ENCODE results near the gene USP9X. TPM values are rescaled to one million over a fixed set of nuclear protein-coding genes. Genes with fewer than 3 reads are reported as not detected.

USP9X gene
- total RNA-seq, 1 experiment from 2014 or later: 89.2 TPM

- no peaks in the 10 kb centered on the region for H3K36me3 Mint-ChIP-seq (ENCODE audit: insufficient read depth, unreplicated experiment)
- H3K27ac Mint-ChIP-seq (ENCODE audit: unreplicated experiment): no peak overlapping the region
- no peak overlapping the region for H3K4me3 Mint-ChIP-seq (ENCODE audit: low read depth, unreplicated experiment)
- peaks cover 7% of the 10 kb centered on the region for H3K4me1 Mint-ChIP-seq (ENCODE audit: low read depth, unreplicated experiment)
- TF ChIP-seq CTCF (IDR thresholded peaks at IDR 0.05; ENCODE audit: unreplicated experiment): no peak
- H3K27me3 Mint-ChIP-seq (ENCODE audit: unreplicated experiment): no peaks in the 10 kb centered on the region
- intact Hi-C loops (cut with micrococcal nuclease; ENCODE audit: unreplicated experiment): no loop called here
- BruUV-seq (replicated peaks): no TSS peak
- CTCF ChIA-PET: interaction anchor here (0.7 kb wide), 1 partner anchor 86 kb away, joined by 3 read pairs; no protein-coding TSS in a partner anchor
- DNase-seq: no peak
- H3K9me3 Mint-ChIP-seq (ENCODE audit: low read depth, unreplicated experiment): no peaks in the 10 kb centered on the region
Measured at GRCh38 chrX:41066969-41067368, 18.3 kb upstream of the USP9X start.

- CTCF ChIA-PET: no interaction called here
- peaks cover 7% of the 10 kb centered on the region for H3K4me1 Mint-ChIP-seq (ENCODE audit: low read depth, unreplicated experiment)
- no peak overlapping the region for H3K27ac Mint-ChIP-seq (ENCODE audit: unreplicated experiment)
- H3K27me3 Mint-ChIP-seq (ENCODE audit: unreplicated experiment): no peaks in the 10 kb centered on the region
- no peak overlapping the region for H3K4me3 Mint-ChIP-seq (ENCODE audit: low read depth, unreplicated experiment)
- DNase-seq: no peak
- H3K9me3 Mint-ChIP-seq (ENCODE audit: low read depth, unreplicated experiment): no peaks in the 10 kb centered on the region
- no peaks in the 10 kb centered on the region for H3K36me3 Mint-ChIP-seq (ENCODE audit: insufficient read depth, unreplicated experiment)
- no TSS peak for BruUV-seq (replicated peaks)
- intact Hi-C loops (cut with micrococcal nuclease; ENCODE audit: unreplicated experiment): no loop called here
- TF ChIP-seq CTCF (IDR thresholded peaks at IDR 0.05; ENCODE audit: unreplicated experiment): no peak
Measured at GRCh38 chrX:41067721-41068120, 17.5 kb upstream of the USP9X start.

GRCh38 chrX:41076742-41077141 is 8.5 kb upstream of the USP9X start:
- BruUV-seq (replicated peaks): no TSS peak
- Mint-ChIP-seq H3K4me1 (ENCODE audit: low read depth, unreplicated experiment) (peaks cover 12% of the 10 kb centered on the region), H3K27ac (ENCODE audit: unreplicated experiment) (no peak overlapping the region), H3K9me3 (ENCODE audit: low read depth, unreplicated experiment) (no peaks in the 10 kb centered on the region), H3K36me3 (ENCODE audit: insufficient read depth, unreplicated experiment) (no peaks in the 10 kb centered on the region), H3K27me3 (ENCODE audit: unreplicated experiment) (no peaks in the 10 kb centered on the region), H3K4me3 (ENCODE audit: low read depth, unreplicated experiment) (no peak overlapping the region)
- no peak for TF ChIP-seq CTCF (IDR thresholded peaks at IDR 0.05; ENCODE audit: unreplicated experiment)
- intact Hi-C loops (cut with micrococcal nuclease; ENCODE audit: unreplicated experiment): no loop called here
- DNase-seq: no peak
- CTCF ChIA-PET: no interaction called here

GRCh38 chrX:41081821-41082220 is 3.4 kb upstream of the USP9X start:
- no peak overlapping the region for H3K27ac Mint-ChIP-seq (ENCODE audit: unreplicated experiment)
- DNase-seq: no peak
- no peaks in the 10 kb centered on the region for H3K27me3 Mint-ChIP-seq (ENCODE audit: unreplicated experiment)
- no TSS peak for BruUV-seq (replicated peaks)
- H3K36me3 Mint-ChIP-seq (ENCODE audit: insufficient read depth, unreplicated experiment): peaks cover 31% of the 10 kb centered on the region
- CTCF ChIA-PET: no interaction called here
- H3K9me3 Mint-ChIP-seq (ENCODE audit: low read depth, unreplicated experiment): no peaks in the 10 kb centered on the region
- H3K4me3 Mint-ChIP-seq (ENCODE audit: low read depth, unreplicated experiment): no peak overlapping the region
- no peak for TF ChIP-seq CTCF (IDR thresholded peaks at IDR 0.05; ENCODE audit: unreplicated experiment)
- intact Hi-C loops (cut with micrococcal nuclease; ENCODE audit: unreplicated experiment): loop anchor here (5.0 kb wide), 2 partner anchors 55 to 70 kb away; no protein-coding TSS in a partner anchor
- H3K4me1 Mint-ChIP-seq (ENCODE audit: low read depth, unreplicated experiment): peaks cover 12% of the 10 kb centered on the region

Measured in Calu3 (cell line).